OCI-M1 (cell line): ENCODE data around the gene HDLBP.

Experiments used
- DNase-seq: peaks from one replicate; lab custom pipeline; 2025; lab: John Stamatoyannopoulos, UW

The HDLBP gene

GRCh38 chr2:241191081-241191480 lies 124.4 kb downstream of the HDLBP start:
- no peak for DNase-seq

DNA sequence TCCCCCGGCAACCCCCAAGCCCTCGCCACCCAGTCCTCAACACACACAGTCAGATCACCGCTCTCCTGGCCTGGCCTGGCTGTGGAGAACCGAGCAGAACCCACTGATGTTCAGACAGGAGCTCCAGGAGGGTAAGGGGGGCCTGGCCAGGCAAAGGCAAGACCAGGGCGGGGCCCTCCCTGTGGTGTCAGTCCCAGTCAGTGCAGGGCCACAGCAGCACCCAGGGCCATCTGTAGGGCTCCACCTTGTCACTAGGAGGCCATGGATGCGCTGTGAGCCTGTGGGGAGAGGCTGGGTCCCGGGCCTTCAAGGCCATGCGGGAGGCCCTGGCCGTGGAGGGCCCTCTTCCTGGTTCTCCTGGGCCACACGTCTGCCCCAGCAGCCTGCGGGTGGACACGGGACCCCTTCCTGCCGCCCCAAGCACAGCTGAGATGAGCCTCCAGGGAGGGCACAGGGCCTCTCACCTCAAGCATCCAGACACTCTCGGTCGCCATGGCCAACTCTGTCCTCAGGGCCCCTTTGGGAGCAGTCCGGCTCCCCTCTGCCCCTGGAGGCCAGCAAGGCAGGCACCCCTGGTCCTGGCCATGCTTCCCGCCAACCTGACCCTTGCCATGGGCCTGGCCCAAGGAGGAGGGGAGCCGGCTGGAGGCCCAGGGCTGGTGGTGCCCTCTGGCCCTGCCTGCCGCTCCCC lies 125.0 kb downstream of the HDLBP start:
- no peak for DNase-seq

- DNase-seq = no peak
Observed at GRCh38 chr2:241189856-241190201, 125.6 kb downstream of the HDLBP start.

GRCh38 chr2:241189093-241189855 lies 126.2 kb downstream of the HDLBP start:
- DNase-seq = no peak

- DNase-seq = no peak
Observed at GRCh38 chr2:241188361-241189092, 126.9 kb downstream of the HDLBP start, which contains the start of gene ANO7. Gene ANO7, plus strand, starts transcription at chr2:241188677. Its CDS starts 1,387 bp downstream, at chr2:241190064.

GRCh38 chr2:241187918-241188234 lies 127.6 kb downstream of the HDLBP start:
- no peak for DNase-seq

GRCh38 chr2:241187101-241187917 lies 128.2 kb downstream of the HDLBP start:
- DNase-seq = no peak

DNA sequence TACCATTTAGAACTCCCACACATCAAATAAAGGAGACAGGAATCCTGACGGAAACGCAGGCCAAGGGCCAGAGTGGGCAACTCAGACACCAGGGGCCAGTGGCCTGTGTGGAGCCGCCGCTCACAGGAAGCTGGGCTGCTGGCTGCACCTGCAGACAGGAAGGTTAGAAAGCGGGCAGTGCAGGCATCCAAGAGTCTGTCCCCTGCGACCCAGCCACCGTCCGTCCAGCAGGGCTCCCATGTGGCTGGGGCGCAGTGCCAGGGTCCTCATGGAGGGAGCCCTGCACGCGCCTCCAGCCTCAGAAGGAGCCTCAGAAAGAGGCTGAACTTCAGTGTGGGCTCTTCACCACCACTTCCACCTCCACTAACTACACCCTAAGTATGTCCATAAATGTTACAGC lies 129.5 kb downstream of the HDLBP start:
- DNase-seq = no peak

DNA sequence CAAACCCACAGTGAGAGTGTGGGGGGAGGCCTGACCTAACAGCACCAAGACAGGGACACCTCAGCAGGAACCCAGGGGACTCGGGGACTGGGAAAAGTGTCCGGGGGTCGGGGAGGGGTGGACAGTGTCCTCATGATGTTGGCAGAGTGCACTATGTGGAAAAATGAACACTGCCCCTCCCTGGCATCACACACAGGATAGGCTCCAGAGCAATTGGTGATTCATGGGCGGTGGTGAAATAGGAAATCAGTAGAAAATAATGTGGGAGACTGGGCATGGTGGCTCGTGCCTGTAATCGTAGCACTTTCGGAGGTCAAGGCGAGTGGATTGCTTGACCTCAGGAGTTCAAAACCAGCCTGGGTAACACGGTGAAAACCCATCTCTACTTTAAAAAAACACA lies 130.6 kb downstream of the HDLBP start:
- no peak for DNase-seq

DNA sequence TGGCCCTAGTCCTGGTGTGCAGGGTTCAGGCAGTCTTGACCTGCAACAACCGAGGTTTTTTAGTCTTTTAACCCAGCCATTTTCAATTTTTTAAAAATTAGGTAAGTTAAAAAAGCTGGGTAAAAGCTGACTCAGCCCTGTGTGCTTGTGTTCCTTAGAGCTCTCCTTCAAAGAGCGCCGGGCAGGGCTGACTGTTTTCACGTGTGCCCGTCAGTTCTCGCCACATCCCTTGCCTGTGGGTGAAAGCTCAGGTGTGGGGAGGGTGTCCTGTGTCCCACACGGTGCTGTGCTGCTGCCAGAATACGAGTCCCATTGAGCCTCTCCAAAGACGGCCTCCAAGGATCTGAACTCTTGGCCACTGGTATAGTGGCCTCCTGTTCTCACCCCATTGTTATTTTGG lies 132.3 kb downstream of the HDLBP start:
- no peak for DNase-seq

DNA sequence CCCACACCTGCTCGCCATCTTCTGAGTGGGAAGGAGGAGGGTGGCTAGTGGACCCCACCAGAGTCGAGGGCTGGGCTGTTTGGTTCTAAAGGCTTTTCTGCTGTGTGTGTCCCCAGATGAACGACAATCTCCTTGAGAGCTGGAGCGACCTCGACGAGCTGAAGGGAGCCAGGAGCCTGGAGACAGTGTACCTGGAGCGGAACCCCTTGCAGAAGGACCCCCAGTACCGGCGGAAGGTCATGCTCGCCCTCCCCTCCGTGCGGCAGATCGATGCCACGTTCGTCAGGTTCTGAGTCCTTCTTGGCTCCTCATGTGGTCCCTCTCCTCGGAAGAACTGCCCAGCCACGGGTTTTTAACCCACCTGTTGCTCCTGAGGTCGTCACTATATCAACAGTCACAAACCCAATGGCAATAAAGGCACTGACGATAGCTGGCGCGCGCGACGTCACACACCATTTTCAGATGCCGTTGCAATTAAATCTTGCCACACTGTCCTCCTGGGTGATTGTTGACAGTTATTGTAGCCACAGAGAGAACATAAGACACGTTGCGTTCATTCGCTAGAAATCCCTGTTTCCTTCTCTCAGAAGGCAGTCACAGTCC lies 132.8 kb downstream of the HDLBP start:
- DNase-seq = no peak

DNA sequence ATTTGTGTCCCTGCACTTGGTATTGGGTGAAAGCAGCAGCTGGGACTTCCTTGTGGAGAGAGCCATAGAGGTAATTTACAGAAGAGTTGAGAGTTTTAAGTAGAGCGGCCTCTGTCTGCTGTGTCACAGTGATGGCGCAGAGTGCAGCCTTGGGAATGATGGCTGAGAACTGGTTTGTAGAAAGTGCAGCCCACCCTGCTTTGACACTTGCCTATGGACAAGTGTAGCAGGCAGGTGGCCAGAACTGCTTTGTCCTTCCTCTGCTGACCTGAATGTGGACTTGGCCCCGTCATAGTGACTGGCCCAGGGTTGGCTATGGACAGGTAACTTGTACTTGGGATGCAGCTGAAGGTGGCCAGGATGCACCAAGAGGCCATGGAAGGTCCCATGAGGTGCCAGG lies 133.3 kb downstream of the HDLBP start:
- no peak for DNase-seq

DNA sequence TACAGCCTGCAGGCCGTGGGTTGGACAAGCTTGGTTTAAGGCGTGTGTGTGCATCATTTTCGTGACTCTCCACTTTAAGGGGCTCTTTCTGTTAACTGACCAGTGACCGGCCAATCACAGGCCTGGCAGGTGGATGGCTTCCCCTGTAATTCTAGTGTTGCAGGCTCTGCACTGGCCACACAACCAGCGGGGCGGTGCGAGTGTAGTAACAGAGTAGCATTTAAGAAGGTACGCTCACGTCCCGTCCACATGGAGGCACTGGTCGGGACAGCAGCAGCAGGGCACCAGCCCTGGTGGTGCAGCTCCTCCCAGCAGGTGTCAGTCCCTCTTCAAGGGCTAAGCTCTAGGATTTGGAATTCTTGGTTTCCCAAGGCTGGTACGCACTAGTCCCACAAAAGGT lies 135.0 kb downstream of the HDLBP start:
- DNase-seq = no peak

- no peak for DNase-seq
Observed at GRCh38 chr2:241179899-241180298, 135.6 kb downstream of the HDLBP start.

DNA sequence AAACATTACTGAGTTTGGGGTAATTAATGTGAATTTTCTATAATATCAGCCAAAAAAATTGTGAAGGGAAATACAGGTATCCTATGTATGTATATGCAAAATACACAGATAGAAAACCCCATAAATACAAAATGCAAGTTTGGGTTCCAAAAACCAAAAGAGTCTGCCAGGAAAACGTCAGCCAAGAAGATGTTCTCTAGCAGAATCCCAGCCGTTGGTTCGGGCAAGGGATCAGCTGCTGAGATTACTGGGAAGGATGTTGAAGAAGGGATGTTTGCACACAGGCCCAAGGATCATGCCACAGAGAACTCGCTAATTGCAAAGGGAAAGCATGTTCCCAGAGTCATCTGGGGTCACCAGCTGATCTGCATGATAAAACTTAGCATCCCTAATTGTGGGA lies 136.5 kb downstream of the HDLBP start:
- DNase-seq = no peak

DNA sequence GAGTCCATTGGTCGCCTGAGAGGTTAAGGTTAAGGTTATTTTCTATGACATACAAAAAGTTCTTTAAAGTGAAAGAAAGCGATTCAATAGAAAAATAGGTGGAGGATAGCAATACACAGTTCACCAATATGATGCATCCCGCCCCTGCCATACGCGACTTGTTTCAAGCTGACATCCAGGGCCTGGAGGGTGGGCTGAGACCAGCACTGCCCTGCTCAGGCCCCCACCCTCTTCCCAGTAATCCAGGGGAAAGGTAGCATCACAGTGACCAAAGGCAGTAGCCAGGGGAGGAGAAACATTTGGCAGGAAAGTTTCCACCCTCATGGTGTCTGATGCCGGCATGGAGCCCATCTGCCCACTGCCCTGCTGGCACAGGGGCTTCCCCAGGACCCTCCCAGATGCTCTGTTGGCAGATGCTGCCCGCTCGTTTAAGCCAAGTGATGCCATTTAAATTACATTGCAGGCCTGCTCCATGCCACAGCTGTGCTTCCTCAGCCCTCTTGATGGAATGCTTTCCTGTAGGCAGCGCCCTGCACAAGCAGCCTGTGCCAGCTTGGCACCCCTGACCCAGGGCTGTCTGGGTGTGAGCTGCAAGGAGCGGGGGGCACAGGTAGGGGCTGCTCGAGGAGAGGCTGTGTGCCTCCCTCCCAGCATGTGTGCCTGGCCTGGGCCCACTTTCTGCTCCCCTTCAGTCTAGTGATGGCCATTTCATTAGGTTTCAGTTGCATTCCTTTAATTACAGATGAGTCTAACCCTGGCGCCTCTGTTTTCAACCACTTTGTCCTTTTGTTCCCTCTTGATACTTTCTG lies 137.7 kb downstream of the HDLBP start:
- no peak for DNase-seq
